ENCODE results near the gene MED1.
"Not testable (repeated sequence)": the region's sequence is repeated elsewhere in the genome, so short reads cannot be mapped to it uniquely, and the experiment has no call there.

The MED1 gene

DNA sequence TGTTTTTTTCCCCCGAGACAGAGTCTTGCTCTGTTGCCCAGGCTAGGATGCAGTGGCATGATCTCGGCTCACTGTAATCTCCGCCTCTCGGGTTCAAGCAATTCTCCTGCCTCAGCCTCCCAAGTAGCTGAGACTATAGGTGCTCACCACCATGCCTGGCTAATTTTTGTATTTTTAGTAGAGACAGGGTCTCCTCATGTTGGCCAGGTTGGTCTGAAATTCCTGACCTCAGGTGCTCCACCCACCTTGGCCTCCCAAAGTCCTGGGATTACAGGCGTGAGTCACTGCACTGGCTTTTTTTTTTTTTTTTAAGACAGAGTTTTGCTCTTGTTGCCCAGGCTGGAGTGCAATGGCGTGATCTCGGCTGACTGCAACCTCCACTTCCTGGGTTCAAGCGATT lies 28.6 kb upstream of the MED1 start:
- CTCF ChIA-PET: interaction anchor here (0.6 to 0.9 kb wide), 2 partner anchors 144 to 244 kb away, joined by 3 read pairs; no protein-coding TSS in a partner anchor
- Histone ChIP-seq H3K36me3 (ENCODE audit: control insufficient read depth in 2 of 2, insufficient read depth in 1 of 2, low read length in 2 of 2) (peaks cover 57 to 87% of the 10 kb centered on the region in 2 experiments), H3K27ac (ENCODE audit: extremely low read depth, low read depth, low read length) (0 out of 2 replicates have a peak overlapping the region, but pooled peaks have one; percentile 5)
- H3K9me3 ChIP-seq (ENCODE audit: control insufficient read depth, insufficient read depth, low read depth, low read length); H3K4me3 ChIP-seq (ENCODE audit: low read depth, low read length); H3K4me1 ChIP-seq (ENCODE audit: control insufficient read depth, insufficient read depth, low read length): not testable (repeated sequence)
- TF ChIP-seq ZNF121 (tag by site-specific recombination; IDR thresholded peaks at IDR 0.05) (peak; percentile 85), ZBTB17 (tag by site-specific recombination; IDR thresholded peaks at IDR 0.05) (0 out of 2 replicates have a peak, but pooled peaks have one; percentile 40), SP3 (tag by site-specific recombination; IDR thresholded peaks at IDR 0.05) (peak; percentile 22; the same call in 1 of the 2 replicates)
- POLR2A ChIA-PET: interaction anchor here (0.6 to 1.0 kb wide), 3 partner anchors 9 to 29 kb away, joined by 3 to 12 read pairs (median 4); partner anchors contain the start of gene CDK12

DNA sequence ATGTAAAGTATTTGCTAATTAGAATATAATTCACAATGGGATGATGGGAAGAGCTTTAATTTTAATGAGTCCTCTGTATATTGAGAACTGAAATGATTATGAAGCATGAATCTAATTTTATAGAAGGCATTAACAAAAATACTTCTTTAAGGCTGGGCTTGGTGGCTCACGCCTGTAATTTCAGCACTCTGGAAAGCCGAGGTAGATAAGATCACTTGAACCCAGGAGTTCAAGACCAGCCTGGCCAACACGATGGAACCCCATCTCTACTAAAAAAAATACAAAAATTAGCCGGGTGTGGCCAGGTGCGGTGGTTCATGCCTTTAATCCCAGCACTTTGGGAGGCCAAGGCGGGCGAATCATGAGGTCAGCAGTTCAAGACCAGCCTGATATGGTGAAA lies 22.2 kb upstream of the MED1 start:
- TF ChIP-seq ZNF239 (tag by site-specific recombination; IDR thresholded peaks at IDR 0.05) (no peak), ZNF585B (tag by site-specific recombination; IDR thresholded peaks at IDR 0.05) (no peak), SCRT2 (tag by site-specific recombination; IDR thresholded peaks at IDR 0.05) (no peak)
- peaks cover 70 to 91% of the 10 kb centered on the region in 2 experiments for H3K36me3 ChIP-seq (ENCODE audit: control insufficient read depth in 2 of 2, insufficient read depth in 1 of 2, low read length in 2 of 2)
- POLR2A ChIA-PET: interaction anchor here (0.6 to 1.6 kb wide), 3 partner anchors 12 to 28 kb away, joined by 4 to 10 read pairs (median 5); partner anchors contain the start of genes CDK12 and MED1

DNA sequence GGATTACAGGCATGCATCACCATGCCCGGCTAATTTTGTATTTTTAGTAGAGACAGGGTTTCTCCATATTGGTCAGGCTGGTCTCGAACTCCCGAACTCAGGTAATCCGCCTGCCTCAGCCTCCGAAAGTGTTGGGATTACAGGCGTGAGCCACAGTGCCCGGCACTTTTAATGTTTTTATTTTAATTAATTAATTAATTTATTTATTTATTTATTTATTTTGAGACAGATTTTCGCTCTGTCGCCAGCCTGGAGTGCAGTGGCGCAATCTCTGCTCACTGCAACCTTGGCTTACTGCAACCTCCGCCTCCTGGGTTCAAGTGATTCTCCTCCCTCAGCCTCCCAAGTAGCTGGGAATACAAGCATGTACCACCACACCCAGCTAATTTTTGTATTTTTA lies 17.5 kb upstream of the MED1 start:
- H3K36me3 ChIP-seq (ENCODE audit: control insufficient read depth in 2 of 2, insufficient read depth in 1 of 2, low read length in 2 of 2): peaks cover 53 to 66% of the 10 kb centered on the region in 2 experiments
- H3K9me3 ChIP-seq (ENCODE audit: control insufficient read depth, insufficient read depth, low read depth, low read length); H3K4me3 ChIP-seq (ENCODE audit: low read depth, low read length); CTCF ChIA-PET; H3K4me1 ChIP-seq (ENCODE audit: control insufficient read depth, insufficient read depth, low read length); H3K27ac ChIP-seq (ENCODE audit: extremely low read depth, low read depth, low read length): not testable (repeated sequence)
- TF ChIP-seq, protein P1, sequence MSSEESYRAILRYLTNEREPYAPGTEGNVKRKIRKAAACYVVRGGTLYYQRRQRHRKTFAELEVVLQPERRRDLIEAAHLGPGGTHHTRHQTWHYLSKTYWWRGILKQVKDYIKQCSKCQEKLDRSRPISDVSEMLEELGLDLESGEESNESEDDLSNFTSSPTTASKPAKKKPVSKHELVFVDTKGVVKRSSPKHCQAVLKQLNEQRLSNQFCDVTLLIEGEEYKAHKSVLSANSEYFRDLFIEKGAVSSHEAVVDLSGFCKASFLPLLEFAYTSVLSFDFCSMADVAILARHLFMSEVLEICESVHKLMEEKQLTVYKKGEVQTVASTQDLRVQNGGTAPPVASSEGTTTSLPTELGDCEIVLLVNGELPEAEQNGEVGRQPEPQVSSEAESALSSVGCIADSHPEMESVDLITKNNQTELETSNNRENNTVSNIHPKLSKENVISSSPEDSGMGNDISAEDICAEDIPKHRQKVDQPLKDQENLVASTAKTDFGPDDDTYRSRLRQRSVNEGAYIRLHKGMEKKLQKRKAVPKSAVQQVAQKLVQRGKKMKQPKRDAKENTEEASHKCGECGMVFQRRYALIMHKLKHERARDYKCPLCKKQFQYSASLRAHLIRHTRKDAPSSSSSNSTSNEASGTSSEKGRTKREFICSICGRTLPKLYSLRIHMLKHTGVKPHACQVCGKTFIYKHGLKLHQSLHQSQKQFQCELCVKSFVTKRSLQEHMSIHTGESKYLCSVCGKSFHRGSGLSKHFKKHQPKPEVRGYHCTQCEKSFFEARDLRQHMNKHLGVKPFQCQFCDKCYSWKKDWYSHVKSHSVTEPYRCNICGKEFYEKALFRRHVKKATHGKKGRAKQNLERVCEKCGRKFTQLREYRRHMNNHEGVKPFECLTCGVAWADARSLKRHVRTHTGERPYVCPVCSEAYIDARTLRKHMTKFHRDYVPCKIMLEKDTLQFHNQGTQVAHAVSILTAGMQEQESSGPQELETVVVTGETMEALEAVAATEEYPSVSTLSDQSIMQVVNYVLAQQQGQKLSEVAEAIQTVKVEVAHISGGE (tag by site-specific recombination; conservative IDR thresholded peaks at IDR 0.05; ENCODE audit: low read depth): peak; percentile 52
- peak; percentile 82 for TF ChIP-seq ZNF394 (tag by site-specific recombination; IDR thresholded peaks at IDR 0.05; ENCODE audit: borderline replicate concordance)
- peak; percentile 58 for TF ChIP-seq ZBTB8A (tag by site-specific recombination; IDR thresholded peaks at IDR 0.05)
- TF ChIP-seq, protein P2, sequence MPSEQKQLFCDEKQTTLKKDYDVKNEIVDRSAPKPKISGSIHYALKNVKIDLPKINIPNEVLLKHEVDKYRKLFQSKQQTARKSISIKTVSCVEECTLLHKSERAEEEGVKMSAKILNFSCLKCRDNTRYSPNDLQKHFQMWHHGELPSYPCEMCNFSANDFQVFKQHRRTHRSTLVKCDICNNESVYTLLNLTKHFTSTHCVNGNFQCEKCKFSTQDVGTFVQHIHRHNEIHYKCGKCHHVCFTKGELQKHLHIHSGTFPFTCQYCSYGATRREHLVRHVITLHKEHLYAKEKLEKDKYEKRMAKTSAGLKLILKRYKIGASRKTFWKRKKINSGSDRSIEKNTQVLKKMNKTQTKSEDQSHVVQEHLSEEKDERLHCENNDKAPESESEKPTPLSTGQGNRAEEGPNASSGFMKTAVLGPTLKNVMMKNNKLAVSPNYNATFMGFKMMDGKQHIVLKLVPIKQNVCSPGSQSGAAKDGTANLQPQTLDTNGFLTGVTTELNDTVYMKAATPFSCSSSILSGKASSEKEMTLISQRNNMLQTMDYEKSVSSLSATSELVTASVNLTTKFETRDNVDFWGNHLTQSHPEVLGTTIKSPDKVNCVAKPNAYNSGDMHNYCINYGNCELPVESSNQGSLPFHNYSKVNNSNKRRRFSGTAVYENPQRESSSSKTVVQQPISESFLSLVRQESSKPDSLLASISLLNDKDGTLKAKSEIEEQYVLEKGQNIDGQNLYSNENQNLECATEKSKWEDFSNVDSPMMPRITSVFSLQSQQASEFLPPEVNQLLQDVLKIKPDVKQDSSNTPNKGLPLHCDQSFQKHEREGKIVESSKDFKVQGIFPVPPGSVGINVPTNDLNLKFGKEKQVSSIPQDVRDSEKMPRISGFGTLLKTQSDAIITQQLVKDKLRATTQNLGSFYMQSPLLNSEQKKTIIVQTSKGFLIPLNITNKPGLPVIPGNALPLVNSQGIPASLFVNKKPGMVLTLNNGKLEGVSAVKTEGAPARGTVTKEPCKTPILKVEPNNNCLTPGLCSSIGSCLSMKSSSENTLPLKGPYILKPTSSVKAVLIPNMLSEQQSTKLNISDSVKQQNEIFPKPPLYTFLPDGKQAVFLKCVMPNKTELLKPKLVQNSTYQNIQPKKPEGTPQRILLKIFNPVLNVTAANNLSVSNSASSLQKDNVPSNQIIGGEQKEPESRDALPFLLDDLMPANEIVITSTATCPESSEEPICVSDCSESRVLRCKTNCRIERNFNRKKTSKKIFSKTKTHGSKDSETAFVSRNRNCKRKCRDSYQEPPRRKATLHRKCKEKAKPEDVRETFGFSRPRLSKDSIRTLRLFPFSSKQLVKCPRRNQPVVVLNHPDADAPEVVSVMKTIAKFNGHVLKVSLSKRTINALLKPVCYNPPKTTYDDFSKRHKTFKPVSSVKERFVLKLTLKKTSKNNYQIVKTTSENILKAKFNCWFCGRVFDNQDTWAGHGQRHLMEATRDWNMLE (tag by site-specific recombination; conservative IDR thresholded peaks at IDR 0.05; ENCODE audit: low read depth): peak; percentile 67; the same call in 1 of the 2 replicates
- peak; percentile 25; the same call in 1 of the 2 replicates for TF ChIP-seq ZNF140 (tag by site-specific recombination; IDR thresholded peaks at IDR 0.05)
- TF ChIP-seq ZNF426 (tag by site-specific recombination; IDR thresholded peaks at IDR 0.05): peak; percentile 59
- 0 out of 2 replicates have a peak, but pooled peaks have one; percentile 19 for TF ChIP-seq ZNF560 (tag by site-specific recombination; IDR thresholded peaks at IDR 0.05; ENCODE audit: borderline replicate concordance)
- peak; percentile 45; the same call in 1 of the 2 replicates for TF ChIP-seq ZNF623 (tag by site-specific recombination; IDR thresholded peaks at IDR 0.05)
- TF ChIP-seq ZNF558 (tag by site-specific recombination; IDR thresholded peaks at IDR 0.05): 0 out of 2 replicates have a peak, but pooled peaks have one; percentile 40
- POLR2A ChIA-PET: interaction anchor here (1.2 kb wide), 1 partner anchor 18 kb away, joined by 4 read pairs; no protein-coding TSS in a partner anchor

More for the DNA sequence above, 22.2 kb upstream of the MED1 start:
- Histone ChIP-seq H3K27ac (ENCODE audit: extremely low read depth, low read depth, low read length) (no peak overlapping the region), H3K4me3 (ENCODE audit: low read depth, low read length) (no peak overlapping the region), H3K4me1 (ENCODE audit: control insufficient read depth, insufficient read depth, low read length) (no peaks in the 10 kb centered on the region), H3K9me3 (ENCODE audit: control insufficient read depth, insufficient read depth, low read depth, low read length) (no peaks in the 10 kb centered on the region)
- CTCF ChIA-PET: interaction anchor here (0.7 to 1.2 kb wide), 2 partner anchors 11 to 26 kb away, joined by 3 to 4 read pairs; no protein-coding TSS in a partner anchor

All from HEK293 (cell line).